H1 (cell line): ENCODE data around the gene AXIN2. TPM values are rescaled to one million over a fixed set of nuclear protein-coding genes. Genes with fewer than 3 reads are reported as not detected.

Experiments used
- CTCF ChIA-PET: fragments of 300-600 bp; sonication (Branson Sonifier 250); formaldehyde crosslinking; loops from one replicate; lab custom pipeline; 2021; ENCODE audit not compliant: partially characterized antibody; lab: Charles Lee
- POLR2A ChIA-PET: fragments of 300-600 bp; sonication (Branson Sonifier 250); formaldehyde crosslinking; loops from one replicate; lab custom pipeline; 2021; ENCODE audit warnings: inconsistent platforms; ENCODE audit not compliant: partially characterized antibody; lab: Charles Lee
- DNase-seq, 2 experiments: peaks; one replicate each; pipeline versions ENCODE4 v3.0.0 to v3.0.0-alpha.2; 2010 to 2022; ENCODE audit warnings: low spot score in 2 of 2, low read depth in 1 of 2, mixed read lengths in 1 of 2
- FAIRE-seq: peaks from 2 replicates; lab custom pipeline; 2011; peaks lifted over from hg19 to GRCh38; lab: Jason Lieb, UNC
- H2AFZ ChIP-seq: 2 replicates; pipeline ENCODE4 v1.8.1; 2012; ENCODE audit warnings: low read length, inconsistent platforms
- H2AK5ac ChIP-seq: 2 replicates; pipeline ENCODE4 v1.6.1; 2013; ENCODE audit warnings: low read depth, low read length
- H2BK120ac ChIP-seq: replicated peaks from 2 replicates; pipeline ENCODE3; 2013; ENCODE audit warnings: low read depth, low read length, inconsistent platforms
- H2BK12ac ChIP-seq: 2 replicates; pipeline ENCODE4 v1.6.1; 2013; ENCODE audit warnings: low read depth, low read length
- H2BK15ac ChIP-seq: 2 replicates; pipeline ENCODE4 v1.6.1; 2013; ENCODE audit warnings: low read length
- H2BK20ac ChIP-seq: 2 replicates; pipeline ENCODE4 v1.6.1; 2013; ENCODE audit warnings: low read length
- H2BK5ac ChIP-seq: 2 replicates; pipeline ENCODE4 v1.6.1; 2013; ENCODE audit warnings: low read depth, low read length
- H3K14ac ChIP-seq: 2 replicates; pipeline ENCODE4 v1.6.1; 2013; ENCODE audit warnings: inconsistent platforms; ENCODE audit not compliant: insufficient read length
- H3K18ac ChIP-seq: 2 replicates; pipeline ENCODE4 v1.6.1; 2013; ENCODE audit warnings: low read length; ENCODE audit errors: extremely low read depth
- H3K23ac ChIP-seq: 2 replicates; pipeline ENCODE4 v1.6.1; 2013; ENCODE audit warnings: inconsistent platforms; ENCODE audit not compliant: insufficient read length
- H3K23me2 ChIP-seq: 2 replicates; pipeline ENCODE4 v1.6.1; 2013; ENCODE audit warnings: low read depth, low read length
- H3K27ac ChIP-seq: 2 replicates; pipeline ENCODE4 v1.6.1; 2011; ENCODE audit warnings: low read depth, low read length, inconsistent platforms
- H3K27me3 ChIP-seq, 4 experiments: replicated peaks in 1 of 4; 1 replicate in 1 of 4; 2 replicates in 3 of 4; pipeline versions ENCODE4 v1.6.1 to v1.8.1; 2011 to 2013; ENCODE audit warnings: low read length in 3 of 4, mild to moderate bottlenecking in 3 of 4, inconsistent platforms in 2 of 4, mixed read lengths in 2 of 4, moderate library complexity in 1 of 4; ENCODE audit not compliant: control insufficient read depth in 3 of 4, insufficient read depth in 3 of 4; ENCODE audit errors: extremely low read depth in 1 of 4
- H3K36me3 ChIP-seq, 4 experiments: 2 replicates each; pipeline versions ENCODE4 v1.6.1 to v1.8.1; 2011 to 2013; ENCODE audit warnings: mild to moderate bottlenecking in 4 of 4, low read length in 3 of 4, moderate library complexity in 2 of 4, control low read depth in 1 of 4, inconsistent platforms in 1 of 4; ENCODE audit not compliant: insufficient read depth in 4 of 4, control insufficient read depth in 2 of 4
- H3K4ac ChIP-seq: replicated peaks from 2 replicates; pipeline ENCODE3; 2013; ENCODE audit warnings: low read length, low read depth, mixed read lengths, inconsistent platforms; ENCODE audit not compliant: insufficient read length
- H3K4me1 ChIP-seq, 4 experiments: replicated peaks in 1 of 4; 1 replicate in 1 of 4; 2 replicates in 3 of 4; pipeline versions ENCODE4 v1.6.1 to v1.8.1; 2011 to 2013; ENCODE audit warnings: low read length in 3 of 4, inconsistent platforms in 2 of 4, mixed read lengths in 1 of 4; ENCODE audit not compliant: insufficient read depth in 4 of 4, control insufficient read depth in 3 of 4
- H3K4me2 ChIP-seq, 2 experiments: 2 replicates each; pipeline versions ENCODE4 v1.6.1 to v1.8.1; 2011 to 2013; ENCODE audit warnings: low read depth in 2 of 2, low read length in 2 of 2, control low read depth in 1 of 2, inconsistent platforms in 1 of 2, mild to moderate bottlenecking in 1 of 2; ENCODE audit not compliant: insufficient read depth in 1 of 2
- H3K4me3 ChIP-seq, 4 experiments: fragments of 200-600, 300-600 bp in 1 of 4; sonication (generic), shearing (Covaris generic), sonication (Bioruptor Twin) in 1 of 4; 2 replicates each; pipeline versions ENCODE4 v1.5.1 to v1.8.1; 2011 to 2016; ENCODE audit warnings: low read length in 4 of 4, low read depth in 3 of 4, control low read depth in 2 of 4, inconsistent platforms in 2 of 4, mild to moderate bottlenecking in 2 of 4, mixed read lengths in 1 of 4, moderate library complexity in 1 of 4; ENCODE audit not compliant: insufficient read depth in 2 of 4; ENCODE audit errors: extremely low read depth in 1 of 4
- H3K56ac ChIP-seq: replicated peaks from 2 replicates; pipeline ENCODE3; 2013; ENCODE audit warnings: low read depth, mild to moderate bottlenecking, mixed read lengths, low read length, inconsistent platforms; ENCODE audit not compliant: insufficient read length
- H3K79me1 ChIP-seq: 2 replicates; pipeline ENCODE4 v1.6.1; 2013; ENCODE audit warnings: low read depth, low read length, control low read depth
- H3K79me2 ChIP-seq, 2 experiments: 2 replicates each; pipeline versions ENCODE4 v1.6.1 to v1.8.1; 2012 to 2013; ENCODE audit warnings: low read length in 2 of 2, mild to moderate bottlenecking in 2 of 2, inconsistent platforms in 1 of 2; ENCODE audit not compliant: insufficient read depth in 2 of 2, control insufficient read depth in 1 of 2
- H3K9ac ChIP-seq, 4 experiments: replicated peaks in 1 of 4; 1 replicate in 1 of 4; 2 replicates in 3 of 4; pipeline versions ENCODE4 v1.6.1 to v1.8.1; 2011 to 2013; ENCODE audit warnings: low read depth in 3 of 4, low read length in 3 of 4, control low read depth in 2 of 4, mild to moderate bottlenecking in 2 of 4, moderate library complexity in 2 of 4, inconsistent platforms in 1 of 4; ENCODE audit errors: extremely low read depth in 1 of 4
- H3K9me3 ChIP-seq, 2 experiments: 2 replicates each; pipeline versions ENCODE4 v1.6.1 to v1.8.1; 2012 to 2013; ENCODE audit warnings: mild to moderate bottlenecking in 2 of 2, moderate library complexity in 2 of 2, control low read depth in 1 of 2, inconsistent platforms in 1 of 2, low read depth in 1 of 2, low read length in 1 of 2, mixed read lengths in 1 of 2; ENCODE audit not compliant: insufficient read depth in 2 of 2
- H4K20me1 ChIP-seq, 2 experiments: replicated peaks in 1 of 2; 2 replicates each; pipeline versions ENCODE3 to v1.8.1; 2011 to 2013; ENCODE audit warnings: inconsistent platforms in 2 of 2, low read length in 2 of 2, mild to moderate bottlenecking in 1 of 2; ENCODE audit not compliant: insufficient read depth in 2 of 2, control insufficient read depth in 1 of 2
- H4K5ac ChIP-seq: 2 replicates; pipeline ENCODE4 v1.6.1; 2013; ENCODE audit warnings: low read length, low read depth, mixed read lengths, inconsistent platforms; ENCODE audit not compliant: insufficient read length
- H4K8ac ChIP-seq: 2 replicates; pipeline ENCODE4 v1.8.0; 2013; ENCODE audit warnings: mild to moderate bottlenecking, moderate library complexity, low read length, inconsistent platforms; ENCODE audit not compliant: insufficient read depth; ENCODE audit errors: extremely low read depth
- H4K91ac ChIP-seq: replicated peaks from 2 replicates; pipeline ENCODE3; 2013; ENCODE audit warnings: low read length, mixed read lengths, inconsistent platforms; ENCODE audit not compliant: insufficient read length
- ATF2 ChIP-seq: IDR thresholded peaks from 2 replicates; pipeline ENCODE4 v1.6.1; 2012; ENCODE audit warnings: low read length, inconsistent platforms
- CHD2 ChIP-seq: IDR thresholded peaks from 2 replicates; pipeline ENCODE4 v1.6.1; 2012; ENCODE audit warnings: low read length, improper control_type of control experiment
- CTCF ChIP-seq, 3 experiments: IDR thresholded peaks; 1 replicate in 2 of 3; 2 replicates in 1 of 3; pipeline versions ENCODE4 v1.5.1 to v1.6.1; 2011; ENCODE audit warnings: low read length in 3 of 3, mild to moderate bottlenecking in 3 of 3, inconsistent platforms in 2 of 3, low read depth in 1 of 3, moderate library complexity in 1 of 3; ENCODE audit not compliant: insufficient read depth in 1 of 3; ENCODE audit errors: control extremely low read depth in 1 of 3
- FOSL1 ChIP-seq: IDR thresholded peaks from 2 replicates; pipeline ENCODE4 v1.6.1; 2011; ENCODE audit warnings: mild to moderate bottlenecking, low read depth, low read length, moderate library complexity; ENCODE audit not compliant: insufficient read depth
- GTF2F1 ChIP-seq: IDR thresholded peaks from 2 replicates; pipeline ENCODE4 v1.6.1; 2012; ENCODE audit warnings: low read depth, low read length, improper control_type of control experiment, borderline replicate concordance
- JUN ChIP-seq: IDR thresholded peaks from 2 replicates; pipeline ENCODE4 v1.6.1; 2011; ENCODE audit warnings: low read depth, mild to moderate bottlenecking, improper control_type of control experiment, low read length
- SIRT6 ChIP-seq: IDR thresholded peaks from one replicate; pipeline ENCODE4 v1.7.1; 2012; ENCODE audit warnings: low read length, inconsistent platforms
- SP4 ChIP-seq: IDR thresholded peaks from 2 replicates; pipeline ENCODE4 v1.6.1; 2012; ENCODE audit warnings: low read length, inconsistent platforms
- SUZ12 ChIP-seq: fragments of 200-600 bp; sonication (generic); IDR thresholded peaks from 2 replicates; pipeline ENCODE4 v1.6.1; 2012; ENCODE audit warnings: mild to moderate bottlenecking, inconsistent platforms, low read length, moderate library complexity, mixed read lengths
- TAF7 ChIP-seq: optimal IDR thresholded peaks from 2 replicates; pipeline ENCODE3; 2011; ENCODE audit warnings: low read depth, mild to moderate bottlenecking, inconsistent platforms, low read length, moderate library complexity, borderline replicate concordance
- WGBS, 2 experiments: shearing (Covaris generic) in 1 of 2; methylation state at CpG; one replicate each; pipeline versions ENCODE4 v1.1.6 to v1.1.7; 2013 to 2015; ENCODE audit warnings: low lambda C conversion rate in 2 of 2, mixed read lengths in 2 of 2, inconsistent platforms in 1 of 2, low coverage in 1 of 2, missing lambda C conversion rate in 1 of 2; ENCODE audit not compliant: insufficient replicate concordance in 2 of 2, insufficient coverage in 1 of 2, insufficient read length in 1 of 2; ENCODE audit errors: extremely low coverage in 1 of 2, missing lambda C conversion rate in 1 of 2; 5-methylcytosine and 5-hydroxymethylcytosine counted together
- polyA plus RNA-seq, 7 experiments: library from polyadenylated mRNA; depleted of rRNA in 3 of 7; stranded (reverse) in 5 of 7; unstranded in 2 of 7; fragments of >200 nt in 5 of 7; fragments of 200-250 nt in 2 of 7; gene quantifications; 1 replicate in 5 of 7; 2 replicates in 1 of 7; 4 replicates in 1 of 7; pipeline versions ENCODE4 v1.2.1 to v1.2.3, GENCODE V29; 2011 to 2013; ENCODE audit warnings: missing spikeins in 2 of 7, mixed read lengths in 2 of 7
- total RNA-seq: library from RNA; stranded (reverse); fragmentation: NEBNext Ultra II Directional; extraction: Animal tissue kit (Norgen Biotek cat#: 25700); gene quantifications from 2 replicates; pipeline ENCODE4 v1.2.1, GENCODE V29; 2021

AXIN2 gene
- total and polyA plus RNA-seq, 2 of the 8 experiments (the other 6 are each of a cell fraction or from before 2014, with no cell fraction given): 17.7 to 33.4 TPM

DNA sequence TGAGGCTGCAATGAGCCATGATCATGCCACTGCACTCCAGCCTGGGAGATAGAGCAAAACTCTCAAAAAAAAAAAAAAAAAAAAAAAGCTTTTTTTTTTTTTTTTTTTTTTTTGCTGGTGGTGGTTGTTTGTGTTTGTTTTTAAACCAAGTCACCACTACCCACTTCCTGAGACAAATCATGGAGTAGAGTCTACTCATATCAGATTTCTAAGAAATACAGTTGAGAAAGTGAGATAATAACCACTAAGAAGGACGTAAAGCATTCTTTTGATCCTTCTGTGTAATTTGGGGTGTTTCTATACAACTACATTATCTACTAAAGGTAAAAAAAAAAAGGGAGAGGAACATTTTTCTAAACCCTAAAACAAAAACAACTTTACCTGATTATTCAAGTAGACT is 38.0 kb downstream of the AXIN2 start:
- no peak overlapping the region for H3K4me2 ChIP-seq
- H3K9me3 ChIP-seq: no peaks in the 10 kb centered on the region
- POLR2A ChIA-PET: interaction anchor here (1.6 kb wide), 1 partner anchor 31 kb away, joined by 5 read pairs; no protein-coding TSS in a partner anchor
- no peak overlapping the region for H3K23ac ChIP-seq
- H2BK120ac ChIP-seq: no peak overlapping the region
- no peak for DNase-seq
- no peaks in the 10 kb centered on the region for H3K23me2 ChIP-seq
- H3K4ac ChIP-seq: no peak overlapping the region
- peaks cover 0 to 6% (median 0%) of the 10 kb centered on the region in 4 experiments; a peak in 2 of 8 replicates for H3K36me3 ChIP-seq
- H4K5ac ChIP-seq: no peak overlapping the region
- no peak overlapping the region for H4K8ac ChIP-seq
- H3K79me1 ChIP-seq: 0 out of 2 replicates have a peak, but pooled peaks cover 2% of the 10 kb centered on the region
- H2BK15ac ChIP-seq: no peak overlapping the region
- H3K18ac ChIP-seq: no peak overlapping the region
- no peak overlapping the region for H3K9ac ChIP-seq
- no peaks in the 10 kb centered on the region for H3K4me1 ChIP-seq
- H3K4me3 ChIP-seq: no peak overlapping the region
- H3K14ac ChIP-seq: no peak overlapping the region
- H3K27ac ChIP-seq: no peak overlapping the region
- H2BK12ac ChIP-seq: no peak overlapping the region
- H2AFZ ChIP-seq: no peak overlapping the region
- no peak overlapping the region for H2BK20ac ChIP-seq
- H3K79me2 ChIP-seq: no peaks in the 10 kb centered on the region
- H4K20me1 ChIP-seq: no peaks in the 10 kb centered on the region
- H3K27me3 ChIP-seq: no peaks in the 10 kb centered on the region
- CTCF ChIA-PET: interaction anchor here (0.6 to 1.2 kb wide), 3 partner anchors 14 to 229 kb away, joined by 3 read pairs; no protein-coding TSS in a partner anchor
- WGBS, 2 experiments: 92% methylated on average over 1 of the region's 1 CpG; no CpG with 5 or more reads in 1 of the 2 experiments
- no peak for FAIRE-seq
- H4K91ac ChIP-seq: no peak overlapping the region
- H2BK5ac ChIP-seq: no peak overlapping the region
- no peak overlapping the region for H3K56ac ChIP-seq
- H2AK5ac ChIP-seq: no peak overlapping the region
- no peak for TF ChIP-seq ATF2
- TF ChIP-seq CHD2: no peak
- no peak for TF ChIP-seq TAF7
- TF ChIP-seq GTF2F1: no peak
- no peak for TF ChIP-seq SP4
- no peak for TF ChIP-seq JUN
- no peak for TF ChIP-seq SIRT6
- TF ChIP-seq FOSL1: no peak
- TF ChIP-seq SUZ12: no peak
- TF ChIP-seq CTCF (IDR thresholded peaks at IDR 0.05; ENCODE audit: control extremely low read depth in 1 of 3, insufficient read depth in 1 of 3, low read depth in 1 of 3, low read length in 3 of 3): no peak
